Calu3 (cell line): ENCODE results near the gene SERPINE2. TPM values are rescaled to one million over a fixed set of nuclear protein-coding genes. Genes with fewer than 3 reads are reported as not detected.

Experiments used
- BruUV-seq: library from RNA; stranded (reverse); fragments of 400-500 nt; replicated peaks from 2 replicates; lab custom pipeline; 2021; lab: Mats Ljungman, UMichigan
- CTCF ChIA-PET: fragments of 300-600 bp; sonication (Branson Sonifier 250); formaldehyde crosslinking; loops from one replicate; lab custom pipeline; 2022; ENCODE audit warnings: antibody characterized with exemption; lab: Charles Lee
- DNase-seq: peaks from one replicate; pipeline ENCODE4 v3.0.0; 2022
- H3K27ac Mint-ChIP-seq: one replicate; pipeline ENCODE4 v1.8.0; 2022; ENCODE audit warnings: mixed read lengths; ENCODE audit not compliant: unreplicated experiment
- H3K27me3 Mint-ChIP-seq: one replicate; pipeline ENCODE4 v1.8.0; 2022; ENCODE audit warnings: mixed read lengths; ENCODE audit not compliant: unreplicated experiment
- H3K36me3 Mint-ChIP-seq: one replicate; pipeline ENCODE4 v1.8.0; 2022; ENCODE audit warnings: mild to moderate bottlenecking, moderate library complexity, mixed read lengths; ENCODE audit not compliant: insufficient read depth, unreplicated experiment
- H3K4me1 Mint-ChIP-seq: one replicate; pipeline ENCODE4 v1.8.0; 2022; ENCODE audit warnings: mild to moderate bottlenecking, low read depth, mixed read lengths; ENCODE audit not compliant: unreplicated experiment
- H3K4me3 Mint-ChIP-seq: one replicate; pipeline ENCODE4 v1.8.0; 2022; ENCODE audit warnings: mild to moderate bottlenecking, low read depth, moderate library complexity, mixed read lengths; ENCODE audit not compliant: unreplicated experiment
- H3K9me3 Mint-ChIP-seq: one replicate; pipeline ENCODE4 v1.8.0; 2022; ENCODE audit warnings: low read depth, mixed read lengths; ENCODE audit not compliant: unreplicated experiment
- intact Hi-C: fragments of 100-400 bp; cut with micrococcal nuclease; formaldehyde crosslinking; loops from one replicate; pipeline ENCODE4 v1.10.0; 2022; ENCODE audit not compliant: unreplicated experiment
- total RNA-seq: library from RNA; stranded (reverse); gene quantifications from 2 replicates; pipeline ENCODE4 v1.2.3, GENCODE V29; 2022
- TF ChIP-seq, protein P1 (sequence below): fragments of 200-600 bp; IDR thresholded peaks from one replicate; pipeline ENCODE4 v1.8.0; 2022; ENCODE audit warnings: antibody characterized with exemption; ENCODE audit not compliant: unreplicated experiment

SERPINE2 gene
- total RNA-seq, 1 experiment from 2014 or later = 39.7 TPM

GRCh38 chr2:223930103-223930976 is 108.7 kb downstream of the SERPINE2 start:
- peaks cover 10% of the 10 kb centered on the region for H3K9me3 Mint-ChIP-seq
- H3K4me3 Mint-ChIP-seq = no peak overlapping the region
- H3K36me3 Mint-ChIP-seq = peaks cover 11% of the 10 kb centered on the region
- DNase-seq = no peak
- TF ChIP-seq, protein P1, sequence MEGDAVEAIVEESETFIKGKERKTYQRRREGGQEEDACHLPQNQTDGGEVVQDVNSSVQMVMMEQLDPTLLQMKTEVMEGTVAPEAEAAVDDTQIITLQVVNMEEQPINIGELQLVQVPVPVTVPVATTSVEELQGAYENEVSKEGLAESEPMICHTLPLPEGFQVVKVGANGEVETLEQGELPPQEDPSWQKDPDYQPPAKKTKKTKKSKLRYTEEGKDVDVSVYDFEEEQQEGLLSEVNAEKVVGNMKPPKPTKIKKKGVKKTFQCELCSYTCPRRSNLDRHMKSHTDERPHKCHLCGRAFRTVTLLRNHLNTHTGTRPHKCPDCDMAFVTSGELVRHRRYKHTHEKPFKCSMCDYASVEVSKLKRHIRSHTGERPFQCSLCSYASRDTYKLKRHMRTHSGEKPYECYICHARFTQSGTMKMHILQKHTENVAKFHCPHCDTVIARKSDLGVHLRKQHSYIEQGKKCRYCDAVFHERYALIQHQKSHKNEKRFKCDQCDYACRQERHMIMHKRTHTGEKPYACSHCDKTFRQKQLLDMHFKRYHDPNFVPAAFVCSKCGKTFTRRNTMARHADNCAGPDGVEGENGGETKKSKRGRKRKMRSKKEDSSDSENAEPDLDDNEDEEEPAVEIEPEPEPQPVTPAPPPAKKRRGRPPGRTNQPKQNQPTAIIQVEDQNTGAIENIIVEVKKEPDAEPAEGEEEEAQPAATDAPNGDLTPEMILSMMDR = no peak
- intact Hi-C loops = no loop called here
- H3K4me1 Mint-ChIP-seq = peaks cover 20% of the 10 kb centered on the region
- CTCF ChIA-PET = interaction anchor here (0.7 kb wide), 1 partner anchor 125 kb away, joined by 3 read pairs; no protein-coding TSS in a partner anchor
- BruUV-seq = no TSS peak
- no peaks in the 10 kb centered on the region for H3K27me3 Mint-ChIP-seq
- no peak overlapping the region for H3K27ac Mint-ChIP-seq

GRCh38 chr2:223929571-223930102 is 109.4 kb downstream of the SERPINE2 start:
- Mint-ChIP-seq H3K27ac (no peak overlapping the region), H3K9me3 (peaks cover 10% of the 10 kb centered on the region), H3K36me3 (peaks cover 11% of the 10 kb centered on the region), H3K4me3 (no peak overlapping the region), H3K27me3 (no peaks in the 10 kb centered on the region), H3K4me1 (peaks cover 13% of the 10 kb centered on the region)
- intact Hi-C loops = no loop called here
- no peak for DNase-seq
- TF ChIP-seq, protein P1 = no peak
- BruUV-seq = no TSS peak
- CTCF ChIA-PET = no interaction called here

DNA sequence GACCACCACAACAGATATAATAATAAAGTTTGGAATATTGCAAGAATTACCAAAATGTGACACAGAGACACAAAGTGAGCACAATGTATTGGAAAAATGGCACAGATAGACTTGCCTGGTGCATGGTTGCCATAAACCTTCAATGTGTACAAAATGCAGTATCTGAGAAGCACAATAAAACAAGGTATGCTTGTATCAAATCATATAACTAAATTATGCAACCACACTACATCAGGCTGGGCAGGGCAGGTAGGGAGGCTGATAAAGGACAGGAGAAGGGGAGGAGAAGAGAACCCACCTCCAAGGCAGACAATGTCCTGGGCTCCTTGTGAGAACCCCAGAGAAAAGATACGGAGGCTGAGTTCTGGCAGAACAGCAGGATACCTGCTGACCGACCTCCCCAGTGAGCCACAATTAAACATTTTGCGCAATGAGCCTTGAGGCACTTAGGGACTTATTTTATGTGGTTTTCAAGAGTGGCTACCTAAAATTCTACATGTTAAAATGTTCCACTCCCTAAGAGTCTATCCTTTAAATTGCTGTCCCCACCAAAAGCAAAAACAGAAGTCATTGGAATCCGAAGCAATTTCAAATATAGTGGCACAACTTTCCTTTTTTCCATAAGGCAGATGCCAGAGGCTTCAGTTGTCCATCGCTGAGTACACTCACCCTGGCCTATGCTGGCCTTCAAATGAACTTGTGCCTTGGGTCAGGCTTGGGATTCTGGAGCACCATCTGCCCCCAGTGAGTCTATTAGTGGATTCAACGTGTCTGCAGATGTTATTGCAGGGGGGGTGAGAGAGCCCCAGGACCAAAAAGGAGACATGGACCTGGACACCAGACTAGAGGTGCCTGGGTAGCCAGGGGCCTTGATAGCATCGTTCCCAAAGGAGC is 110.7 kb downstream of the SERPINE2 start:
- peaks cover 11% of the 10 kb centered on the region for H3K36me3 Mint-ChIP-seq
- H3K9me3 Mint-ChIP-seq = peaks cover 10% of the 10 kb centered on the region
- CTCF ChIA-PET = no interaction called here
- no peak overlapping the region for H3K4me3 Mint-ChIP-seq
- H3K4me1 Mint-ChIP-seq = peaks cover 11% of the 10 kb centered on the region
- intact Hi-C loops = no loop called here
- no peaks in the 10 kb centered on the region for H3K27me3 Mint-ChIP-seq
- no peak overlapping the region for H3K27ac Mint-ChIP-seq
- TF ChIP-seq, protein P1 = no peak
- no peak for DNase-seq
- no TSS peak for BruUV-seq

DNA sequence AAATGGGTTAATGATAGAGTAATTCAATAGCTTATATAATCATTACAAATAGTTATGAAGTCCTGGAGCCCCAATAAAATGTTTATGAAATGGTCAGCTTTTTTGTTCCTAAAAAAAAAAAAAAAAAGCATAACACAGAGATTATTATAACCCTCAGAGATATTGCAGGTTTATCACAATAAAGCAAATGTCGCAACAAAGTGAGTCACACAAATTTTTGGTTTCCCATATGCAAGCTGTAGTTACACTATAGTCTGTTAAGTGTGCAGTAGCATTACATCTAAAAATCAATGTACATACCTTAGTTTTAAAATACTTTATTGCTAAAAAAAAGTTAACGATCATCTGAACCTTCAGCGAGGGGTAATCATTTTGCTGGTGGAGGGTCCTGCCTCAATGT is 114.0 kb downstream of the SERPINE2 start:
- CTCF ChIA-PET = no interaction called here
- peaks cover 10% of the 10 kb centered on the region for H3K9me3 Mint-ChIP-seq
- TF ChIP-seq, protein P1 = no peak
- intact Hi-C loops = no loop called here
- H3K27me3 Mint-ChIP-seq = no peaks in the 10 kb centered on the region
- H3K4me3 Mint-ChIP-seq = no peak overlapping the region
- H3K4me1 Mint-ChIP-seq = peaks cover 3% of the 10 kb centered on the region
- BruUV-seq = no TSS peak
- H3K36me3 Mint-ChIP-seq = peaks cover 8% of the 10 kb centered on the region
- DNase-seq = no peak
- no peak overlapping the region for H3K27ac Mint-ChIP-seq

Other genes starting within 250 kb of the SERPINE2 start
- 108 and 119 TPM in 2 replicates for gene AP1S3, start 201.7 kb downstream of the SERPINE2 start, total RNA-seq
- 37.5 and 43.8 TPM in 2 replicates for gene WDFY1, start 94.0 kb downstream of the SERPINE2 start, total RNA-seq
- 32.7 and 39.5 TPM in 2 replicates for gene MRPL44, start 81.8 kb downstream of the SERPINE2 start, total RNA-seq